HEK293 (cell line): ENCODE results near the gene PRDM5.

ENCODE experiments used
- ZNF404 ChIP-seq: fragments of 450-650 bp; formaldehyde crosslinking; IDR thresholded peaks from 2 replicates; pipeline ENCODE4 v1.5.1; 2017; ENCODE audit warnings: missing biosample characterization, missing genetic modification characterization
- ZNF530 ChIP-seq: fragments of 450-650 bp; formaldehyde crosslinking; IDR thresholded peaks from 2 replicates; pipeline ENCODE4 v1.5.1; 2016; ENCODE audit warnings: low read depth, missing biosample characterization, missing genetic modification characterization
- ZSCAN16 ChIP-seq: fragments of 450-650 bp; formaldehyde crosslinking; IDR thresholded peaks from 2 replicates; pipeline ENCODE4 v1.5.1; 2016; ENCODE audit warnings: missing biosample characterization, missing genetic modification characterization
- TF ChIP-seq, protein P1 (sequence below): fragments of 450-650 bp; formaldehyde crosslinking; IDR thresholded peaks from 2 replicates; pipeline ENCODE4 v1.5.1; 2016; ENCODE audit warnings: missing biosample characterization, missing genetic modification characterization
- TF ChIP-seq, protein P2 (sequence below): fragments of 450-650 bp; formaldehyde crosslinking; IDR thresholded peaks from 2 replicates; pipeline ENCODE4 v1.5.1; 2016; ENCODE audit warnings: missing biosample characterization, missing genetic modification characterization
- TF ChIP-seq, protein P3 (sequence below): fragments of 450-650 bp; formaldehyde crosslinking; conservative IDR thresholded peaks from 2 replicates; pipeline ENCODE4 v1.5.1; 2016; ENCODE audit warnings: low read depth, missing biosample characterization, missing genetic modification characterization

DNA sequence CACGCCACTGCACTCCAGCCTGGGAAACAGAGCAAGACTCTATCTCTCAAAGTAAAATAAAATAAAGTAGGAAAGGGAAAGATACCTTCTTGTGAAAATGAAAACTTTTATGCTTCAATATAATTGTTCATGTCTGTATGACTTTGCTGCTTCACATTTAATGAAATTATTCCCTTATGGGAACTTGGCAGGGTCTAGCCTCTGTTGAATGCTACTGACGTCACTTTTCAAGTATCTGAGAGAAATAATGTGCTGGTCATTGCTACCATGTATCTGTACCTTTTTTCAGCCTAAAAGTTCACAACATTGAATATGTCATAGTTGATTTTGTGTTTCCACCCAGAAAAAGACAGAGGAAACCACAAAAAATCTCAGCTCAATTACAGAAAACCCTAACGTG, 65.2 kb downstream of the PRDM5 start:
- TF ChIP-seq, protein P1, sequence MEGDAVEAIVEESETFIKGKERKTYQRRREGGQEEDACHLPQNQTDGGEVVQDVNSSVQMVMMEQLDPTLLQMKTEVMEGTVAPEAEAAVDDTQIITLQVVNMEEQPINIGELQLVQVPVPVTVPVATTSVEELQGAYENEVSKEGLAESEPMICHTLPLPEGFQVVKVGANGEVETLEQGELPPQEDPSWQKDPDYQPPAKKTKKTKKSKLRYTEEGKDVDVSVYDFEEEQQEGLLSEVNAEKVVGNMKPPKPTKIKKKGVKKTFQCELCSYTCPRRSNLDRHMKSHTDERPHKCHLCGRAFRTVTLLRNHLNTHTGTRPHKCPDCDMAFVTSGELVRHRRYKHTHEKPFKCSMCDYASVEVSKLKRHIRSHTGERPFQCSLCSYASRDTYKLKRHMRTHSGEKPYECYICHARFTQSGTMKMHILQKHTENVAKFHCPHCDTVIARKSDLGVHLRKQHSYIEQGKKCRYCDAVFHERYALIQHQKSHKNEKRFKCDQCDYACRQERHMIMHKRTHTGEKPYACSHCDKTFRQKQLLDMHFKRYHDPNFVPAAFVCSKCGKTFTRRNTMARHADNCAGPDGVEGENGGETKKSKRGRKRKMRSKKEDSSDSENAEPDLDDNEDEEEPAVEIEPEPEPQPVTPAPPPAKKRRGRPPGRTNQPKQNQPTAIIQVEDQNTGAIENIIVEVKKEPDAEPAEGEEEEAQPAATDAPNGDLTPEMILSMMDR (tag by site-specific recombination): no peak
- TF ChIP-seq ZSCAN16 (tag by site-specific recombination): no peak
- TF ChIP-seq ZNF530 (tag by site-specific recombination): no peak
- TF ChIP-seq, protein P2, sequence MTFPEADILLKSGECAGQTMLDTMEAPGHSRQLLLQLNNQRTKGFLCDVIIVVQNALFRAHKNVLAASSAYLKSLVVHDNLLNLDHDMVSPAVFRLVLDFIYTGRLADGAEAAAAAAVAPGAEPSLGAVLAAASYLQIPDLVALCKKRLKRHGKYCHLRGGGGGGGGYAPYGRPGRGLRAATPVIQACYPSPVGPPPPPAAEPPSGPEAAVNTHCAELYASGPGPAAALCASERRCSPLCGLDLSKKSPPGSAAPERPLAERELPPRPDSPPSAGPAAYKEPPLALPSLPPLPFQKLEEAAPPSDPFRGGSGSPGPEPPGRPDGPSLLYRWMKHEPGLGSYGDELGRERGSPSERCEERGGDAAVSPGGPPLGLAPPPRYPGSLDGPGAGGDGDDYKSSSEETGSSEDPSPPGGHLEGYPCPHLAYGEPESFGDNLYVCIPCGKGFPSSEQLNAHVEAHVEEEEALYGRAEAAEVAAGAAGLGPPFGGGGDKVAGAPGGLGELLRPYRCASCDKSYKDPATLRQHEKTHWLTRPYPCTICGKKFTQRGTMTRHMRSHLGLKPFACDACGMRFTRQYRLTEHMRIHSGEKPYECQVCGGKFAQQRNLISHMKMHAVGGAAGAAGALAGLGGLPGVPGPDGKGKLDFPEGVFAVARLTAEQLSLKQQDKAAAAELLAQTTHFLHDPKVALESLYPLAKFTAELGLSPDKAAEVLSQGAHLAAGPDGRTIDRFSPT (tag by site-specific recombination): no peak
- TF ChIP-seq ZNF404 (tag by site-specific recombination): no peak
- TF ChIP-seq, protein P3, sequence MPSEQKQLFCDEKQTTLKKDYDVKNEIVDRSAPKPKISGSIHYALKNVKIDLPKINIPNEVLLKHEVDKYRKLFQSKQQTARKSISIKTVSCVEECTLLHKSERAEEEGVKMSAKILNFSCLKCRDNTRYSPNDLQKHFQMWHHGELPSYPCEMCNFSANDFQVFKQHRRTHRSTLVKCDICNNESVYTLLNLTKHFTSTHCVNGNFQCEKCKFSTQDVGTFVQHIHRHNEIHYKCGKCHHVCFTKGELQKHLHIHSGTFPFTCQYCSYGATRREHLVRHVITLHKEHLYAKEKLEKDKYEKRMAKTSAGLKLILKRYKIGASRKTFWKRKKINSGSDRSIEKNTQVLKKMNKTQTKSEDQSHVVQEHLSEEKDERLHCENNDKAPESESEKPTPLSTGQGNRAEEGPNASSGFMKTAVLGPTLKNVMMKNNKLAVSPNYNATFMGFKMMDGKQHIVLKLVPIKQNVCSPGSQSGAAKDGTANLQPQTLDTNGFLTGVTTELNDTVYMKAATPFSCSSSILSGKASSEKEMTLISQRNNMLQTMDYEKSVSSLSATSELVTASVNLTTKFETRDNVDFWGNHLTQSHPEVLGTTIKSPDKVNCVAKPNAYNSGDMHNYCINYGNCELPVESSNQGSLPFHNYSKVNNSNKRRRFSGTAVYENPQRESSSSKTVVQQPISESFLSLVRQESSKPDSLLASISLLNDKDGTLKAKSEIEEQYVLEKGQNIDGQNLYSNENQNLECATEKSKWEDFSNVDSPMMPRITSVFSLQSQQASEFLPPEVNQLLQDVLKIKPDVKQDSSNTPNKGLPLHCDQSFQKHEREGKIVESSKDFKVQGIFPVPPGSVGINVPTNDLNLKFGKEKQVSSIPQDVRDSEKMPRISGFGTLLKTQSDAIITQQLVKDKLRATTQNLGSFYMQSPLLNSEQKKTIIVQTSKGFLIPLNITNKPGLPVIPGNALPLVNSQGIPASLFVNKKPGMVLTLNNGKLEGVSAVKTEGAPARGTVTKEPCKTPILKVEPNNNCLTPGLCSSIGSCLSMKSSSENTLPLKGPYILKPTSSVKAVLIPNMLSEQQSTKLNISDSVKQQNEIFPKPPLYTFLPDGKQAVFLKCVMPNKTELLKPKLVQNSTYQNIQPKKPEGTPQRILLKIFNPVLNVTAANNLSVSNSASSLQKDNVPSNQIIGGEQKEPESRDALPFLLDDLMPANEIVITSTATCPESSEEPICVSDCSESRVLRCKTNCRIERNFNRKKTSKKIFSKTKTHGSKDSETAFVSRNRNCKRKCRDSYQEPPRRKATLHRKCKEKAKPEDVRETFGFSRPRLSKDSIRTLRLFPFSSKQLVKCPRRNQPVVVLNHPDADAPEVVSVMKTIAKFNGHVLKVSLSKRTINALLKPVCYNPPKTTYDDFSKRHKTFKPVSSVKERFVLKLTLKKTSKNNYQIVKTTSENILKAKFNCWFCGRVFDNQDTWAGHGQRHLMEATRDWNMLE: no peak
